Measurements from ENCODE around the gene LDLRAD3. TPM values are rescaled to one million over a fixed set of nuclear protein-coding genes. Genes with fewer than 3 reads are reported as not detected.

The LDLRAD3 gene
- total RNA-seq, 1 donor from 2014 or later: 28.5 TPM

- Mint-ChIP-seq H3K4me1 (ENCODE audit: unreplicated experiment) (peaks cover 10% of the 10 kb centered on the region), H3K9me3 (ENCODE audit: unreplicated experiment) (peaks cover 10% of the 10 kb centered on the region), H3K4me3 (ENCODE audit: unreplicated experiment) (no peak overlapping the region), H3K27ac (ENCODE audit: unreplicated experiment) (no peak overlapping the region), H3K27me3 (ENCODE audit: unreplicated experiment) (peaks cover 3% of the 10 kb centered on the region), H3K36me3 (ENCODE audit: low read depth, unreplicated experiment) (peaks cover 14% of the 10 kb centered on the region)
- TF ChIP-seq CTCF (IDR thresholded peaks at IDR 0.05; ENCODE audit: unreplicated experiment): no peak
- no peak for DNase-seq (ENCODE audit: low spot score)
Measured at GRCh38 chr11:36008584-36008983, 64.7 kb downstream of the LDLRAD3 start.

GRCh38 chr11:36009473-36009872 is 65.6 kb downstream of the LDLRAD3 start:
- H3K27ac Mint-ChIP-seq (ENCODE audit: unreplicated experiment): no peak overlapping the region
- DNase-seq (ENCODE audit: low spot score): no peak
- H3K4me1 Mint-ChIP-seq (ENCODE audit: unreplicated experiment): peaks cover 10% of the 10 kb centered on the region

GRCh38 chr11:36010010-36010740 is 66.3 kb downstream of the LDLRAD3 start:
- TF ChIP-seq CTCF (IDR thresholded peaks at IDR 0.05; ENCODE audit: unreplicated experiment): no peak
- H3K27ac Mint-ChIP-seq (ENCODE audit: unreplicated experiment): no peak overlapping the region
- peaks cover 3% of the 10 kb centered on the region for H3K27me3 Mint-ChIP-seq (ENCODE audit: unreplicated experiment)
- H3K4me1 Mint-ChIP-seq (ENCODE audit: unreplicated experiment): peaks cover 10% of the 10 kb centered on the region
- DNase-seq (ENCODE audit: low spot score): no peak
- H3K36me3 Mint-ChIP-seq (ENCODE audit: low read depth, unreplicated experiment): peaks cover 5% of the 10 kb centered on the region
- peaks cover 5% of the 10 kb centered on the region for H3K9me3 Mint-ChIP-seq (ENCODE audit: unreplicated experiment)
- H3K4me3 Mint-ChIP-seq (ENCODE audit: unreplicated experiment): no peak overlapping the region

More at GRCh38 chr11:36009473-36009872, 65.6 kb downstream of the LDLRAD3 start:
- peaks cover 8% of the 10 kb centered on the region for H3K36me3 Mint-ChIP-seq (ENCODE audit: low read depth, unreplicated experiment)
- TF ChIP-seq CTCF (IDR thresholded peaks at IDR 0.05; ENCODE audit: unreplicated experiment): no peak
- H3K9me3 Mint-ChIP-seq (ENCODE audit: unreplicated experiment): peaks cover 8% of the 10 kb centered on the region
- no peak overlapping the region for H3K4me3 Mint-ChIP-seq (ENCODE audit: unreplicated experiment)
- H3K27me3 Mint-ChIP-seq (ENCODE audit: unreplicated experiment): peaks cover 3% of the 10 kb centered on the region

- Mint-ChIP-seq H3K27me3 (ENCODE audit: unreplicated experiment) (no peaks in the 10 kb centered on the region), H3K4me3 (ENCODE audit: unreplicated experiment) (no peak overlapping the region), H3K36me3 (ENCODE audit: low read depth, unreplicated experiment) (no peaks in the 10 kb centered on the region), H3K4me1 (ENCODE audit: unreplicated experiment) (peaks cover 10% of the 10 kb centered on the region), H3K9me3 (ENCODE audit: unreplicated experiment) (no peaks in the 10 kb centered on the region), H3K27ac (ENCODE audit: unreplicated experiment) (no peak overlapping the region)
- TF ChIP-seq CTCF (IDR thresholded peaks at IDR 0.05; ENCODE audit: unreplicated experiment): no peak
- no peak for DNase-seq (ENCODE audit: low spot score)
Measured at GRCh38 chr11:36011574-36011973, 67.7 kb downstream of the LDLRAD3 start.

GRCh38 chr11:36012455-36012854 is 68.6 kb downstream of the LDLRAD3 start:
- Mint-ChIP-seq H3K9me3 (ENCODE audit: unreplicated experiment) (no peaks in the 10 kb centered on the region), H3K27me3 (ENCODE audit: unreplicated experiment) (no peaks in the 10 kb centered on the region), H3K4me1 (ENCODE audit: unreplicated experiment) (peaks cover 10% of the 10 kb centered on the region), H3K27ac (ENCODE audit: unreplicated experiment) (no peak overlapping the region), H3K36me3 (ENCODE audit: low read depth, unreplicated experiment) (no peaks in the 10 kb centered on the region), H3K4me3 (ENCODE audit: unreplicated experiment) (no peak overlapping the region)
- no peak for DNase-seq (ENCODE audit: low spot score)
- TF ChIP-seq CTCF (IDR thresholded peaks at IDR 0.05; ENCODE audit: unreplicated experiment): no peak
